ENCODE measurements around the gene SRSF1. TPM values are rescaled to one million over a fixed set of nuclear protein-coding genes. Genes with fewer than 3 reads are reported as not detected.

SRSF1 gene
- 100 to 1,000 TPM; 162 to 201 TPM for total RNA-seq
- 10 to 100 TPM; 52.3 to 65.4 TPM for polyA plus RNA-seq

- peaks cover 6 to 31% (median 26%) of the 10 kb centered on the region in 4 donors for H3K36me3 ChIP-seq (ENCODE audit: control insufficient read depth in 4 of 4, insufficient read depth in 3 of 4, low read depth in 1 of 4, low read length in 3 of 4)
Observed at GRCh38 chr17:58006924-58007780, at the start of gene SRSF1. SRSF1 (minus strand) TSS chr17:58007246; CDS start chr17:58007137, 109 bp downstream.

More at GRCh38 chr17:58006924-58007780, at the start of gene SRSF1:
- under 1% methylated on average over 86 of the region's 86 CpGs for WGBS
- DNase-seq (ENCODE audit: low spot score), result peak; percentile 97
- Histone ChIP-seq H3K27ac (ENCODE audit: low read depth in 1 of 2, low read length in 2 of 2) (peak within 1 kb of the TSS; percentile 94 to 100), H3K9me3 (ENCODE audit: control insufficient read depth in 4 of 4, low read length in 3 of 4) (no peaks in the 10 kb centered on the region), H3K4me1 (ENCODE audit: control insufficient read depth in 4 of 4, insufficient read depth in 4 of 4, low read length in 3 of 4) (peaks cover 3 to 32% (median 30%) of the 10 kb centered on the region in 4 donors), H3K4me3 (ENCODE audit: low read depth in 1 of 3, low read length in 3 of 3) (peak within 1 kb of the TSS; percentile 69 to 100 (median 70)), H3K9ac (ENCODE audit: low read depth in 1 of 2, low read length in 2 of 2) (peak within 1 kb of the TSS; percentile 81 to 100), H3K27me3 (ENCODE audit: control insufficient read depth in 4 of 4, insufficient read depth in 4 of 4, low read length in 3 of 4) (no peaks in the 10 kb centered on the region)
- TF ChIP-seq MAX (IDR thresholded peaks at IDR 0.05) (peak; percentile 97), HNF4G (IDR thresholded peaks at IDR 0.05) (no peak), RXRA (IDR thresholded peaks at IDR 0.05) (peak in 1 of 2 donors; percentile 48), REST (IDR thresholded peaks at IDR 0.05) (peak; percentile 87), GABPA (IDR thresholded peaks at IDR 0.05 in 1 of 2, conservative IDR thresholded peaks at IDR 0.05 in 1 of 2) (peak; percentile 13 to 90), RAD21 (IDR thresholded peaks at IDR 0.05) (peak; percentile 15 to 20), SP1 (IDR thresholded peaks at IDR 0.05) (peak; percentile 60), TAF1 (conservative IDR thresholded peaks at IDR 0.05) (peak; percentile 68), JUND (IDR thresholded peaks at IDR 0.05) (peak in 1 of 2 donors; percentile 73), YY1 (IDR thresholded peaks at IDR 0.05) (peak; percentile 99), FOXA1 (IDR thresholded peaks at IDR 0.05) (peak; percentile 25), EGR1 (IDR thresholded peaks at IDR 0.05; ENCODE audit: low read depth in 2 of 2) (peak in 1 of 2 donors; percentile 26), ATF3 (IDR thresholded peaks at IDR 0.05) (peak; percentile 46), FOXA2 (IDR thresholded peaks at IDR 0.05) (no peak), ZBTB33 (IDR thresholded peaks at IDR 0.05) (peak; percentile 97), NR2F2 (IDR thresholded peaks at IDR 0.05) (no peak), HNF4A (conservative IDR thresholded peaks at IDR 0.05) (no peak), CTCF (IDR thresholded peaks at IDR 0.05; ENCODE audit: low read depth, low read length, missing input control) (no peak)

Measured in liver (tissue), 9 donors.